ENCODE data around the gene MYOF.
A peak's percentile ranks its signal among the peaks of the same experiment; 100 is the strongest.
"Not testable (repeated sequence)": the region's sequence is repeated elsewhere in the genome, so short reads cannot be mapped to it uniquely, and the experiment has no call there.

The MYOF gene

GRCh38 chr10:93452143-93452542 is 30.0 kb downstream of the MYOF start:
- no peak for DNase-seq

DNA sequence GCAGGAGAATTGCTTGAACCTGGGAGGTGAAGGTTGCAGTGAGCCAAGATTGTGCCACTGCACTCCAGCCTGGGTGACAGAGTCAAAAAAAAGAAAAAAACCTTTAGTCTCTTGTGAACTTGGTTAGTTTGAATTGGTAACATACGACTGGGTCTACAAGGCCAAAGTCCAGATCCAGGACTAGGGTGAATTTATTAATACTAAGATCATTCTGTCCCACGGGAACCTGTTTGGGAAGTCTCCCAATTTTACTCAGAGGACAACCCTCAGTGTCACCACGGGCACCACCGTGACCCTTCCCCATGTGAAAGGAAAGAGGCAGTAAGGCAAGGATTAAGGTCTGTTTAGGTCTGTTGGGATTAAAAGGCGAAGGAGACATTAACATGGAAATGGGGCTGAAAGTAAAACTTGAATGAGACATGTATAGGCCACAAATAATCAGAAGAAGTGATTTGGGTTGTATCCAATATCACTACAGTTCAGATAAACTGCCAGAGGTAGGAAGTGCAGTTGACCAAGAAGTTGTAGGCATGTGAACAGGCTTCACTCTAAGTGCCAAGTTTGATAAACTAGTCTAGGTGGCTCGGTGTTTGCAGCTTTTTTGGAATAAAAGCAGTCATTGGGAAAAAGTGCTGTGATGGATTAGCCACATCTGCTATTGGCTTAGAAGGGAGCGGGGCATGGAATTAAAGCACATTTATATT is 30.7 kb downstream of the MYOF start:
- DNase-seq = no peak

- DNase-seq = no peak
Observed at GRCh38 chr10:93447970-93448369, 34.2 kb downstream of the MYOF start.

DNA sequence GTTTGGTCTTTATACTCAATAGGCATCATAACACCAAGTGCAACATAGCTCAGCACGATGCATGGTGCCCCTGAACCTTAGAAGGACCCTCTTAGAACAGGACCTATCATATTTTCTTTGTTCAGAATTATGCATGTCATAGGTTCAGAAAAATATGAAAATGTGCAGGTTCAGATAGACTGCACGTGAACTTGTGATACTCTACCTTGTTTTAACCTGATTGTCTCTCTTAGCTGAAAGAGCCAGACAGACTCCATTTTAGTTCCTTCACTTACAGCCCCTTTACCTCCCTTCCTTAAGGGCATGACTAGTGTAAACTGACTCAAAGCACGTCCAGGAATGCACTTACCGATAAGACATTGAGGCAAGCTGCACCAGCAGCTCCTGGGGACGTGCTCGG is 35.1 kb downstream of the MYOF start:
- no peak for DNase-seq

DNA sequence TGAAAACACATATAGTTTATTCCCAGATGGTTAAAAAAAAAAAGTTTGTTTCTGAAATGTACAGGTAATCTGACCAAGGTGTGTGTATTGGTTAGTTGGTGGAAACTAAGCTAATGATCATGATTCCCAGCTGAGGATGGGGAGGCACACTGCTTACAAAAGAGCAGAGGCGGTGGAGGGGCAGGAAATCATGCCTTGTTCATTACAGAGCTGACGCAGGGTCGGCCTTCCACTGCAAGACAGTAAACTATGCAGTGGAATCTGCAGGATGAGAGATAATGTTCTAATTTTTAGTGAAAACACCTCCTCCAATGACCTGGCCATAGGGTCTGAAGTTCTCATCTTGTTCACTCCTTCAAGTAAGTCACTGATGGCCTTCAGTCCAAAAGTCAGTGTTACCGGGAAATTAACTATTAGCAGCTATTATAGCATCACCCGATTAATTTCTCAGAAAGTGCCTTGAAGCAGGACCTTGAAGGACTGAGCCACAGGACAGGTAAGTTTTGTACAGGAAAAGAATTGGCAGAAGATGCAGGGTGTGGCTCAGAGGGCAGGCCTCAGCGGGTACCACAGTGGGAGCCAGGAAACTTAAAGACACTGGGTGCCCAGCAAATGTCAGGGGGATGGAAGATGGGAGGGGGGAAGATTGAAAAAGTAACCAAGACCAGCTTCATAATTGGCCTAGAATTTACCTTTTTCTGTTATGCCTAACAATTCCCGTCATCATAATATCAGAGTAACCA is 36.0 kb downstream of the MYOF start:
- no peak for DNase-seq

GRCh38 chr10:93445097-93445960 is 36.8 kb downstream of the MYOF start:
- DNase-seq = peak; percentile 81

- DNase-seq = no peak
Observed at GRCh38 chr10:93443481-93443880, 38.7 kb downstream of the MYOF start.

GRCh38 chr10:93442721-93443120 is 39.4 kb downstream of the MYOF start:
- not testable (repeated sequence) for DNase-seq

- DNase-seq = no peak
Observed at GRCh38 chr10:93440591-93441091, 41.5 kb downstream of the MYOF start.

- DNase-seq = no peak
Observed at GRCh38 chr10:93438613-93439253, 43.4 kb downstream of the MYOF start.

GRCh38 chr10:93437946-93438612 is 44.1 kb downstream of the MYOF start:
- DNase-seq = no peak

- DNase-seq = no peak
Observed at GRCh38 chr10:93437086-93437945, 44.8 kb downstream of the MYOF start.

DNA sequence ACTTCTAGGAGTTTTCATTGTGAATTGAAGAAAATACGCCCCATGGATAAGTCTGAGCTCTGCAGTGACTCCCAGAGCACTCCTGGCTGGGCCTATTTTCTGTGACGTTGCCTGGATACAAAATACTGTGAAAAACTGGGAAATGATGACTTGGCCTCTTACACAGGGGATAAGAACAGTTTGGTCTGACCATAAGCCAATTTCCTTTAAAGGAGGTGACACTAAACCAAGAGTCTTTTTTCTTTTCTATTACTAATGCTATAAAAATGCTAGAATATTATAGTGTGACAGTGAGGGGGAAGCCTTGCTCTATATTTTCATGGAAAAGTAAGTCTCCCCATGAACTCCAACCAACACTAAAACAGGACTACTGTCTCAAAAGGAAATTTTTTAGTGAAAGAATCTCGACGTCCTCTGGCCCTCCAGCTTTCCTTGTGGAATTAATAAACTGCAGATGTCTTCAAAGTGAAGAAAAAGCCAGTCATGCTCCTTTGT is 45.5 kb downstream of the MYOF start:
- no peak for DNase-seq

DNA sequence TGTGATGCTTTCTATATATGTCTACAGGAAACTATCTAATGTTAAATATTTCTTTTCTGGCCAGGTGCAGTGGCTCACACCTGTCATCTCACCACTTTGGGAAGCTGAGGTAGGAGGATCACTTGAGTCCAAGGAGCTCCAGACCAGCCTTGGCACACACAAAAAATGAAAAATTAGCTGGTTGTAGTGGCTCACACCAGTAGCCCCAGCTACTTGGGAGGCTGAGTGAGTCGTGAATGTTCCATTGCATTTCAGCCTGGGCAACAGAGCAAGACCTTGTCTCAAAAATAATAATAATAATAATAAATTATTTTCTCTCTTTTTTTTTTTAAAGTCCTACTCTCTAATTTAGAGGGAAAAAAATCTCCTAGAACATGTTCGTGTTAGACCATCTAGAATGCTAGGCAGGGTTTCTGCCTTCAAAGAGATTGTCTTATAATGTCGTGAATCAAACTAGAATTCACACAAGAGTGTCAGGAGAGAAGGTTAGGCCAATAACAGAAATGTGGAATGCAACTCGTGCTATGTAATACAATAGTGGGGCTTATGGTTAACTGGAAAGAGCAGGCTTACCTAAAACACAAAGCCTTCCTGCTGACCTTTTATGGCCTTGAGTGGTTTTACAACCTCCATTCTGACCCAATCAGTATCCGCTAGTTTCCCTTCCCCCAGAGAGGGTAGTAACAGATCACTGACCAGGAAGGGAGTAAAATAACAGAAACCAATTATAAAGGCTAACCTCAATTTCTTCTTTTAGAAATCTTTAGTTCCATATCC is 46.3 kb downstream of the MYOF start:
- DNase-seq = no peak

- no peak for DNase-seq
Observed at GRCh38 chr10:93434991-93435491, 47.1 kb downstream of the MYOF start.

GRCh38 chr10:93431361-93431760 is 50.8 kb downstream of the MYOF start:
- DNase-seq = no peak

GRCh38 chr10:93425861-93426260 is 56.3 kb downstream of the MYOF start:
- DNase-seq = no peak

- no peak for DNase-seq
Observed at GRCh38 chr10:93422118-93422517, 60.0 kb downstream of the MYOF start.

- no peak for DNase-seq
Observed at GRCh38 chr10:93420944-93421825, 60.9 kb downstream of the MYOF start.

Measured in NCI-H774 (cell line).